ENCODE measurements around the gene GPR157.
"Not testable (repeated sequence)": the region's sequence is repeated elsewhere in the genome, so short reads cannot be mapped to it uniquely, and the experiment has no call there.

Gene GPR157

DNA sequence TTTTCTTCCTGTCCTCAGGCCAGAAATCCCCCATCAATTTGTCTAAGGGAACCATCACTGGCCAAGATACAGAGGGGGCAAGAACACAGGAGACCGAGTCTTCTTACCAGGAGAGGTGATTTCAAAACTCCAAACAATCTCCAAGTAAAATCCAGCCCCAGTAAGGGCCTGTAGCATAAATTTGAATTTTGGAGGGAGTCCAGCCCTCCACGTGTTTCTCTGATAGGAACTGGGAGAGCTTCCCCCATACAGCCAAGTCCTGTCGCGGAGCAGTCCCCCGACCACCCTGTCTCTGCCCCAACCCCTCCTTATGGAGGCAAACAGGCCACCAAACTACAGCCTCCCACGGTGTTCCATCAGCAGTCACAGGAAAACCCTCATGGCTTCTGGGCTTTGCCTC is 32.4 kb upstream of the GPR157 start:
- Histone ChIP-seq H3K27ac (no peak overlapping the region), H3K4me3 (ENCODE audit: low read depth in 1 of 2, low read length in 1 of 2) (no peak overlapping the region), H3K36me3 (no peaks in the 10 kb centered on the region), H3K4me1 (ENCODE audit: control insufficient read depth in 1 of 2, insufficient read depth in 1 of 2, low read depth in 1 of 2, low read length in 1 of 2) (no peaks in the 10 kb centered on the region), H3K9me3 (no peaks in the 10 kb centered on the region), H3K27me3 (no peaks in the 10 kb centered on the region)
- TF ChIP-seq, protein P1, sequence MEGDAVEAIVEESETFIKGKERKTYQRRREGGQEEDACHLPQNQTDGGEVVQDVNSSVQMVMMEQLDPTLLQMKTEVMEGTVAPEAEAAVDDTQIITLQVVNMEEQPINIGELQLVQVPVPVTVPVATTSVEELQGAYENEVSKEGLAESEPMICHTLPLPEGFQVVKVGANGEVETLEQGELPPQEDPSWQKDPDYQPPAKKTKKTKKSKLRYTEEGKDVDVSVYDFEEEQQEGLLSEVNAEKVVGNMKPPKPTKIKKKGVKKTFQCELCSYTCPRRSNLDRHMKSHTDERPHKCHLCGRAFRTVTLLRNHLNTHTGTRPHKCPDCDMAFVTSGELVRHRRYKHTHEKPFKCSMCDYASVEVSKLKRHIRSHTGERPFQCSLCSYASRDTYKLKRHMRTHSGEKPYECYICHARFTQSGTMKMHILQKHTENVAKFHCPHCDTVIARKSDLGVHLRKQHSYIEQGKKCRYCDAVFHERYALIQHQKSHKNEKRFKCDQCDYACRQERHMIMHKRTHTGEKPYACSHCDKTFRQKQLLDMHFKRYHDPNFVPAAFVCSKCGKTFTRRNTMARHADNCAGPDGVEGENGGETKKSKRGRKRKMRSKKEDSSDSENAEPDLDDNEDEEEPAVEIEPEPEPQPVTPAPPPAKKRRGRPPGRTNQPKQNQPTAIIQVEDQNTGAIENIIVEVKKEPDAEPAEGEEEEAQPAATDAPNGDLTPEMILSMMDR (IDR thresholded peaks at IDR 0.05): no peak

DNA sequence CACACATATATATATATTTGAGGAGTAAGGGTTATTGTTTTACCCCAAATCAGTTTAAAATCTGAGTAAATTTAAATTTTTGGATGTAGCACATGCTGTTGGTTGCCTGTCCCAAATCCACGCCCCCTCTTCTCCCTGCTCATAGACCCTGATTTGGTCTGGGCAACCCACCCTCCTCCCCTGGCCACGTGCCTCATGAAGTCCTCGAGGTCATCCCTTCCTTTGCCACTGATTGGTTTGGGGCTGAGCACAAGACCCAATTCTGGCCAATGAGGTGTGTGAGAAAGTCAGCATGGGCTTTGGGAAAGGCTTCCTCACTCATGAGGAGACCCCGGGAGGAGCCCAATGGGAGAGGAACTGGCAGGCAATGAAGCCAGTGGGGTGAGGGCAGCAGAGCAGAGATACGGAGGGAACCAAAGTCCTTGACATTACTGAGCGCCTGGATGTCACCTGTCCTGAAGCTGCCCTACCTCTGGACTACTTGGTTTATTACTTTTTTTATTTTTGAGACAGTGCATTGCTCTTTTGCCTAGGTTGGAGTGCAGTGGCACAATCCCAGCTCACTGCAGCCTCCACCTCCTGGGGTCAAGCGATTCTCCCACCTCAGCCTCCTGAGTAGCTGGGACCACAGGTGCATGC is 31.3 kb upstream of the GPR157 start:
- Histone ChIP-seq H3K27me3 (no peaks in the 10 kb centered on the region), H3K4me1 (ENCODE audit: control insufficient read depth in 1 of 2, insufficient read depth in 1 of 2, low read depth in 1 of 2, low read length in 1 of 2) (no peaks in the 10 kb centered on the region), H3K4me3 (ENCODE audit: low read depth in 1 of 2, low read length in 1 of 2) (no peak overlapping the region), H3K9me3 (no peaks in the 10 kb centered on the region), H3K27ac (no peak overlapping the region), H3K36me3 (no peaks in the 10 kb centered on the region)
- TF ChIP-seq, protein P1 (IDR thresholded peaks at IDR 0.05): no peak

DNA sequence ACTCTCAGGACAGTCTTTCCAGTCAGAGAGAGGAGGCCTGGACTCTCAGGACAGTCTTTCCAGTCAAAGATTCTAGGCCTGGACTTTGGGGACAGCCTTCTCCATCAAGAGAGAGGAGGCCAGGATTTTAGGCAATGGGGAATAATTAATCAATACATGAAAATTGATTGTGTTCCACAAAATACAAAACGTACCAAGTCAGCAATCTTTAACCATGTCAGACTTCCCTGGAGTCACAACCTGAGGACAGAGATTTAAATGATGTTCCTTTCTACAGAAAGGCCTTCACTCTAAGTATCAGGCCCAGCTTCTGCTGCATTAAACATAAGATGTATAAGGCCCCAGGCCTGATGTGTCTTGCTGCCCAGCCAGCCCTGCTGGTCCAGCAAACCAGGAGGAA is 27.0 kb upstream of the GPR157 start:
- TF ChIP-seq, protein P1 (IDR thresholded peaks at IDR 0.05): no peak
- Histone ChIP-seq H3K4me3 (ENCODE audit: low read depth in 1 of 2, low read length in 1 of 2) (no peak overlapping the region), H3K4me1 (ENCODE audit: control insufficient read depth in 1 of 2, insufficient read depth in 1 of 2, low read depth in 1 of 2, low read length in 1 of 2) (no peaks in the 10 kb centered on the region), H3K27me3 (no peaks in the 10 kb centered on the region), H3K36me3 (no peaks in the 10 kb centered on the region), H3K27ac (no peak overlapping the region), H3K9me3 (no peaks in the 10 kb centered on the region)

DNA sequence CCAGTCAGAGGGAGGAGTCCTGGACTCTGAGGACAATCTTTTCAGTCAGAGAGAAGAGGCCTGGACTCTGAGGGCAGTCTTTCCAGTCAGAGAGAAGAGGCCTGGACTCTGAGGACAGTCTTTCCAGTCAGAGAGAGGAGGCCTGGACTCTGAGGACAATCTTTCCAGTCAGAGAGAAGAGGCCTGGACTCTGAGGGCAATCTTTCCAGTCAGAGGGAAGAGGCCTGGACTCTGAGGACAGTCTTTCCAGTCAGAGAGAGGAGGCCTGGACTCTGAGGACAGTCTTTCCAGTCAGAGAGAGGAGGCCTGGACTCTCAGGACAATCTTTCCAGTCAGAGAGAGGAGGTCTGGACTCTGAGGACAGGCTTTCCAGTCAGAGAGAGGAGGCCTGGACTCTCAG is 26.5 kb upstream of the GPR157 start:
- H3K27ac ChIP-seq; H3K4me1 ChIP-seq (ENCODE audit: control insufficient read depth in 1 of 2, insufficient read depth in 1 of 2, low read depth in 1 of 2, low read length in 1 of 2); H3K27me3 ChIP-seq; H3K9me3 ChIP-seq; H3K4me3 ChIP-seq (ENCODE audit: low read depth in 1 of 2, low read length in 1 of 2); H3K36me3 ChIP-seq: not testable (repeated sequence)

DNA sequence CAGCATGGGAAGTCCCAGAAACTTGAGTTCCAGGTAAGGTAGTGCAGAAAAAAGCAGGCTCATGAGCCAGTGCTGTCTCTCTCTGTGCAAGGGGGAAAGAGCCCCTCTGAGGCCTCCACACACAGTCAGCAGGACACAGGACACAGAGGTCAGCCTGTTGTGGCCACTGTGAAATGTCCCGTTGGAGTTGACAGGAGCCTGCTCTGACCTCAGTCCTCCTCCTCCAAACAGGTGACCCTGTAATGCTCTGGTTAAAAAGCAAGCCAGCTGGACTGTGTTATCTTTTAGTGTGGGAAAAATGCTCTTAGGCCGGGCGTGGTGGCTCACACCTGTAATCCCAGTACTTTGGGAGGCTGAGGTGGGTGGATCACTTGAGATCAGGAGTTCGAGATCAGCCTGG is 24.2 kb upstream of the GPR157 start:
- Histone ChIP-seq H3K27me3 (no peaks in the 10 kb centered on the region), H3K27ac (no peak overlapping the region), H3K9me3 (no peaks in the 10 kb centered on the region), H3K4me1 (ENCODE audit: control insufficient read depth in 1 of 2, insufficient read depth in 1 of 2, low read depth in 1 of 2, low read length in 1 of 2) (no peaks in the 10 kb centered on the region), H3K36me3 (no peaks in the 10 kb centered on the region), H3K4me3 (ENCODE audit: low read depth in 1 of 2, low read length in 1 of 2) (no peak overlapping the region)
- TF ChIP-seq, protein P1 (IDR thresholded peaks at IDR 0.05): no peak

DNA sequence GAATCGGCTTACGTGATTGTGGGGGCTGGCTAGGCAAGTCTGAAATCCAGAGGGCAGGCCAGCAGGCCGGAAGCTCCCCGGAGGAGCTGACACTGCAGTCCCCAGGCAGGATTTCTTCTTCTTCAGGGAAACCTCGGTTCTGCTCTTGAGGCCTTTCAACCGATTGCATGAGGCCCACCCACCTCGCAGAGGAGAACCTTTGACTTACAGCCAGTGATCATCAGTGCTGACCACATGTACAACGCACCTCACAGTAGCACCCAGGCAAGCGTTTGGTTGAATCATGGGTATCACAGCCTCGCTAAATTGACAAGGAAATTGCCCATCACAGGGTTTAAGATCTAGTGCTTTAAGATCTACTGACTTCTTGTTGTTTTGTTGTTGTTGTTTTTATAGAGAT is 23.6 kb upstream of the GPR157 start:
- no peak overlapping the region for H3K27ac ChIP-seq
- H3K36me3 ChIP-seq: no peaks in the 10 kb centered on the region
- TF ChIP-seq, protein P1 (IDR thresholded peaks at IDR 0.05): no peak
- H3K27me3 ChIP-seq: no peaks in the 10 kb centered on the region
- no peaks in the 10 kb centered on the region for H3K9me3 ChIP-seq
- no peaks in the 10 kb centered on the region for H3K4me1 ChIP-seq (ENCODE audit: control insufficient read depth in 1 of 2, insufficient read depth in 1 of 2, low read depth in 1 of 2, low read length in 1 of 2)
- H3K4me3 ChIP-seq (ENCODE audit: low read depth in 1 of 2, low read length in 1 of 2): no peak overlapping the region
